Ishikawa (cell line): Measurements from ENCODE around the gene CLRN3.

ENCODE experiments used
- CEBPB ChIP-seq: IDR thresholded peaks from 2 replicates; pipeline ENCODE4 v1.6.1; 2012
- EGR1 ChIP-seq: IDR thresholded peaks from 2 replicates; pipeline ENCODE4 v1.6.1; 2012
- EP300 ChIP-seq: IDR thresholded peaks from 2 replicates; pipeline ENCODE4 v1.6.1; 2012; ENCODE audit warnings: borderline replicate concordance
- FOXM1 ChIP-seq: IDR thresholded peaks from 2 replicates; pipeline ENCODE4 v1.6.1; 2012; ENCODE audit warnings: low read depth, borderline replicate concordance
- MAX ChIP-seq: IDR thresholded peaks from 2 replicates; pipeline ENCODE4 v1.6.1; 2012
- NFIC ChIP-seq: IDR thresholded peaks from 2 replicates; pipeline ENCODE4 v1.6.1; 2012
- RAD21 ChIP-seq: IDR thresholded peaks from 2 replicates; pipeline ENCODE4 v1.6.1; 2012; ENCODE audit warnings: low read depth
- REST ChIP-seq: IDR thresholded peaks from 2 replicates; pipeline ENCODE4 v1.6.1; 2012; ENCODE audit warnings: low read depth, mild to moderate bottlenecking
- TAF1 ChIP-seq: IDR thresholded peaks from 2 replicates; pipeline ENCODE4 v1.6.1; 2012; ENCODE audit warnings: low read depth, mild to moderate bottlenecking
- TCF12 ChIP-seq: IDR thresholded peaks from 2 replicates; pipeline ENCODE4 v1.6.1; 2012; ENCODE audit warnings: low read depth
- TEAD4 ChIP-seq: IDR thresholded peaks from 2 replicates; pipeline ENCODE4 v1.6.1; 2012
- USF1 ChIP-seq: IDR thresholded peaks from 2 replicates; pipeline ENCODE4 v1.6.1; 2012
- YY1 ChIP-seq: IDR thresholded peaks from 2 replicates; pipeline ENCODE4 v1.6.1; 2012; ENCODE audit warnings: low read depth

DNA sequence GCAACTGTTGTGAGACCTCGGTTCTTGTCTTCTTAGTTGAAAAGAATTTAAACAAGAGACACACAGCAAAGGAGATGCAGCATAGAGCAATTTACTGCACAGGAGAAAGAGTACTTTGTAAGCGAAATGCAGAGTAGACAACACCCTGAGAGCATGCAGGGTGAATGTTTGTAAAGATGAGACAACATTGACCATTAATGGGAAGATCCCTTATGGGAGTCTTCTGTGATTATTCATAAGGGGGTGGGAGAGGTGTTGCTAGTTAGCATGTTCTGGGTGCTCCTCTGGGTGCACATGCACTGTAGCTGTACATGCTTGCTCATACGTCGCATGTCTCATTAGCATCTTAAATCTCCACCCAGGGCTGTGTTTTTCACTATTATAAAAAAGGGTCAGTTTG lies 62.3 kb downstream of the CLRN3 start:
- TF ChIP-seq USF1 (no peak), RAD21 (no peak), EP300 (no peak), TCF12 (no peak), REST (no peak), TEAD4 (no peak), TAF1 (no peak), NFIC (no peak), YY1 (no peak), FOXM1 (no peak), MAX (no peak), CEBPB (no peak), EGR1 (no peak)
